A673 (cell line): ENCODE data around the gene UPP1. TPM values are rescaled to one million over a fixed set of nuclear protein-coding genes. Genes with fewer than 3 reads are reported as not detected.
"Not testable (repeated sequence)": the region's sequence is repeated elsewhere in the genome, so short reads cannot be mapped to it uniquely, and the experiment has no call there.

Experiments
- BruUV-seq: library from RNA; stranded (reverse); fragments of 400-500 nt; replicated peaks from 2 replicates; lab custom pipeline; 2021; lab: Mats Ljungman, UMichigan
- CTCF ChIA-PET: fragments of 300-600 bp; sonication (Branson Sonifier 250); formaldehyde crosslinking; loops from one replicate; lab custom pipeline; 2022; ENCODE audit warnings: antibody characterized with exemption; lab: Charles Lee
- POLR2A ChIA-PET: fragments of 300-600 bp; sonication (Branson Sonifier 250); formaldehyde crosslinking; loops from one replicate; lab custom pipeline; 2022; ENCODE audit warnings: antibody characterized with exemption; ENCODE audit not compliant: low non-redundant PET; lab: Charles Lee
- DNase-seq: peaks from one replicate; pipeline ENCODE4 v3.0.0-alpha.2; 2015; ENCODE audit warnings: low spot score
- H3K27ac ChIP-seq: fragments of 200-600 bp; sonication (generic); 2 replicates; pipeline ENCODE4 v1.5.1; 2016; ENCODE audit warnings: mixed run types, low read depth, mild to moderate bottlenecking, mixed read lengths, antibody characterized with exemption, low read length; ENCODE audit not compliant: poor library complexity, severe bottlenecking
- H3K27me3 ChIP-seq: fragments of 200-600 bp; sonication (generic); replicated peaks from 2 replicates; pipeline ENCODE4 v1.6.1; 2017; ENCODE audit warnings: mixed run types, low read depth, mild to moderate bottlenecking, mixed read lengths, antibody characterized with exemption, low read length; ENCODE audit not compliant: insufficient read depth, poor library complexity
- H3K36me3 ChIP-seq: fragments of 200-600 bp; sonication (generic); 2 replicates; pipeline ENCODE4 v1.6.1; 2016; ENCODE audit warnings: mixed run types, mild to moderate bottlenecking, mixed read lengths, antibody characterized with exemption, low read length; ENCODE audit not compliant: insufficient read depth, poor library complexity, severe bottlenecking
- H3K4me1 ChIP-seq: fragments of 200-600 bp; sonication (generic); 2 replicates; pipeline ENCODE4 v1.6.1; 2017; ENCODE audit warnings: mixed run types, mild to moderate bottlenecking, mixed read lengths, antibody characterized with exemption, low read length; ENCODE audit not compliant: insufficient read depth, poor library complexity, severe bottlenecking
- H3K4me3 ChIP-seq: fragments of 200-600 bp; sonication (generic); 2 replicates; pipeline ENCODE4 v1.5.1; 2016; ENCODE audit warnings: low read depth, mixed run types, mild to moderate bottlenecking, mixed read lengths, low read length; ENCODE audit not compliant: poor library complexity, severe bottlenecking
- H3K9me3 ChIP-seq: fragments of 200-600 bp; sonication (generic); 2 replicates; pipeline ENCODE4 v1.6.1; 2016; ENCODE audit warnings: mixed run types, low read depth, mild to moderate bottlenecking, mixed read lengths, antibody characterized with exemption, low read length; ENCODE audit not compliant: poor library complexity, severe bottlenecking
- EZH2 ChIP-seq: fragments of 200-600 bp; sonication (generic); IDR thresholded peaks from 2 replicates; pipeline ENCODE4 v1.6.1; 2017; ENCODE audit warnings: borderline replicate concordance, low read depth, mild to moderate bottlenecking, mixed read lengths, antibody characterized with exemption, low read length; ENCODE audit not compliant: poor library complexity, severe bottlenecking
- intact Hi-C: fragments of 100-400 bp; cut with micrococcal nuclease; formaldehyde crosslinking; loops from one replicate; pipeline ENCODE4 v1.10.0; 2022; ENCODE audit not compliant: unreplicated experiment
- total RNA-seq: library from RNA; stranded (reverse); gene quantifications from 2 replicates; pipeline ENCODE4 v1.2.3, GENCODE V29; 2021
- TF ChIP-seq, protein P1 (sequence below): fragments of 300-800, 200-600 bp; sonication (generic); conservative IDR thresholded peaks from 2 replicates; pipeline ENCODE4 v1.5.1; 2017; ENCODE audit warnings: low read depth, mild to moderate bottlenecking, antibody characterized with exemption, low read length, moderate library complexity, mixed read lengths

UPP1 gene
- total RNA-seq, 1 experiment from 2014 or later: 5.5 TPM

DNA sequence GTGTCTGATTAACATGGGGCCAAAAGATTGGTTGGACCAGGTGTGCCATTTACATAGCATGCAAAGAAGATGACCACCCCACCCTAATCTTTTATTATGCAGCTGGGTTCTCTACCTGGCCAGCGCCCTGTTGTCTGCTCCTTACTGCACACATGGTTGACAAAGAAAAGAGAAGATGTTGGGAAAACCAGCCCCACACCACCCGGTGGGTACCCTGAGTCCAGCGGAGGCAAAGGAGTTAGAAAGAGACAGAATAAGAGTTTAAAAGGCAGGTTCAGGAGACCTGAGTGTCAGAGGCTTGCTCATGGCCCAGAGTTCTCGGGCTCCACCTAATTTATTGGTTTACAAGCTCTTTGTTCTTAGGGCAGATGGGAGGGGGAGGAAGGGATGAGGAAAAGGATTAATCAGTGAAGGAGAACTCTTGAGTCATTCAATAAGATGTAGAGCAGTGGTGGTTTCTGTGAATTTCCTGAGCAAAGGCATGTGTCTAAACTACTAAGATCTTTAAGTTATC is 58.1 kb downstream of the UPP1 start:
- no peak for DNase-seq
- Histone ChIP-seq H3K4me3 (no peak overlapping the region), H3K27ac (no peak overlapping the region), H3K9me3 (no peaks in the 10 kb centered on the region), H3K4me1 (no peaks in the 10 kb centered on the region), H3K27me3 (no peaks in the 10 kb centered on the region), H3K36me3 (no peaks in the 10 kb centered on the region)
- TF ChIP-seq, protein P1, sequence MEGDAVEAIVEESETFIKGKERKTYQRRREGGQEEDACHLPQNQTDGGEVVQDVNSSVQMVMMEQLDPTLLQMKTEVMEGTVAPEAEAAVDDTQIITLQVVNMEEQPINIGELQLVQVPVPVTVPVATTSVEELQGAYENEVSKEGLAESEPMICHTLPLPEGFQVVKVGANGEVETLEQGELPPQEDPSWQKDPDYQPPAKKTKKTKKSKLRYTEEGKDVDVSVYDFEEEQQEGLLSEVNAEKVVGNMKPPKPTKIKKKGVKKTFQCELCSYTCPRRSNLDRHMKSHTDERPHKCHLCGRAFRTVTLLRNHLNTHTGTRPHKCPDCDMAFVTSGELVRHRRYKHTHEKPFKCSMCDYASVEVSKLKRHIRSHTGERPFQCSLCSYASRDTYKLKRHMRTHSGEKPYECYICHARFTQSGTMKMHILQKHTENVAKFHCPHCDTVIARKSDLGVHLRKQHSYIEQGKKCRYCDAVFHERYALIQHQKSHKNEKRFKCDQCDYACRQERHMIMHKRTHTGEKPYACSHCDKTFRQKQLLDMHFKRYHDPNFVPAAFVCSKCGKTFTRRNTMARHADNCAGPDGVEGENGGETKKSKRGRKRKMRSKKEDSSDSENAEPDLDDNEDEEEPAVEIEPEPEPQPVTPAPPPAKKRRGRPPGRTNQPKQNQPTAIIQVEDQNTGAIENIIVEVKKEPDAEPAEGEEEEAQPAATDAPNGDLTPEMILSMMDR: no peak
- TF ChIP-seq EZH2: no peak
- ChIA-PET POLR2A (no interaction called here), CTCF (no interaction called here)
- intact Hi-C loops: no loop called here
- BruUV-seq: no TSS peak

DNA sequence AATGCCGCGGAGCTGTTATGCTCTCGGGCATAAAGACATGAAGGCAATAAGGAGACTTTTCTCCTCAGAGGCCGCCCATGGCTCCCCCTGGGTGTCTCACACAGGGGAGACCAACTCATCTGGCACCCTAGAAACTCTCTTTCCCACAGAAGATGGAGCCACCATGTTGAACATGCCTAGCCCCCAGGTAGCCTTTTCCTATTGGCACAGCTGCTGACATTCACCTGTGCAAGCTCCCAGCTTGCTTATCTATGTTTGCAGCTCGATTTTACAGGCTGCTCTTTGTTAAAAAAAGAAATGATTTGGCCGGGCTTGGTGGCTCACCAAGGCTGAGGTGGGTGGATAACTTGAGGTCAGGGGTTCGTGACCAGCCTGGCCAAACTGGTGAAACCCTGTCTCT is 58.6 kb downstream of the UPP1 start:
- H3K27me3 ChIP-seq, H3K4me1 ChIP-seq, H3K27ac ChIP-seq, CTCF ChIA-PET, H3K36me3 ChIP-seq, intact Hi-C loops, BruUV-seq, H3K4me3 ChIP-seq, H3K9me3 ChIP-seq, POLR2A ChIA-PET, DNase-seq: not testable (repeated sequence)

DNA sequence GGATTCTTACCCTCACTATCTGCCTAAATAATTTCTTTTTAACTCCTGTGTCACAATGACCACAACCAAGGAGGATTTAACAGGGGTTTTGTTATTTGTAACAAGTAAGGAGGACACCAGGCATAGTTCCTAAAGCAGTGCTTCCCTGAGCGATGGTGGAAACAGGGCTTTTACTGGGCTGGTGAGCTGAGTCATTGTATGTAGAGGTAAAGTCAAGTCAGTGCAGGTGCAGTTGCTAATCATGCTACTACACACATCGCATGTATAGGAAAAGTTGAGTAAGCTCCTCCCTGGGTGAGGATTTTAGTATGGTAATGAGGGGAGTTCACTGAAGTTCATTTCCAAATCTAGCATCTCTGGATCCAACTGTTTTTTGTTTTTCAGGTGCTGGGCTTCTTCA is 59.2 kb downstream of the UPP1 start:
- Histone ChIP-seq H3K4me1 (no peaks in the 10 kb centered on the region), H3K36me3 (no peaks in the 10 kb centered on the region), H3K27ac (no peak overlapping the region), H3K27me3 (no peaks in the 10 kb centered on the region), H3K4me3 (no peak overlapping the region), H3K9me3 (no peaks in the 10 kb centered on the region)
- ChIA-PET POLR2A (no interaction called here), CTCF (no interaction called here)
- no peak for DNase-seq
- TF ChIP-seq, protein P1: no peak
- no peak for TF ChIP-seq EZH2
- intact Hi-C loops: no loop called here
- BruUV-seq: no TSS peak

DNA sequence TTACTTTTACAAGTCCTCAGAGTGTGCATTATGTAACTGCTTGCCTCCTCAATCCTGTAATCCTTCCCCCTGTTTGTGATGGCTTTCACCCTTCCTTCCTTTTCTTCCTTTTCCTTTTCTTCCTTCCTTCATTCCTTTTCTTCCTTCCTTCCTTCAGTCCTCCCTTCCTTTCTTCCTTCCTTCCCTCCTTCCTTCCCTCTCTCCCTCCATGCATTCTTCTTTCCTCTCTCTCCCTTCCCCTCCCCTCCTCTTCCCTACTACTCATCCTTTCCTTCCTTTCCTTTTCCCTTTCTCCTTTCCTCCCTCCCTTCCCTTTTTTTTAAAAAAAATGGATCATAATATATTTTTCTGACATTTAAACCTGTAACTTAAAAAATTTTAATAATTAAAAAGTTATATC is 60.0 kb downstream of the UPP1 start:
- DNase-seq: no peak
- intact Hi-C loops: no loop called here
- Histone ChIP-seq H3K4me3 (no peak overlapping the region), H3K27me3 (no peaks in the 10 kb centered on the region), H3K36me3 (no peaks in the 10 kb centered on the region), H3K4me1 (no peaks in the 10 kb centered on the region), H3K27ac (no peak overlapping the region), H3K9me3 (no peaks in the 10 kb centered on the region)
- TF ChIP-seq EZH2: no peak
- TF ChIP-seq, protein P1: no peak
- ChIA-PET POLR2A (no interaction called here), CTCF (no interaction called here)
- BruUV-seq: no TSS peak
